HG03025 (cell line): ENCODE data around the gene BTBD10.

Experiments
- ATAC-seq: cut with Tn5 transposase; IDR thresholded peaks from one replicate; pipeline ENCODE4 v1.9.1; 2021; ENCODE audit warnings: mild to moderate bottlenecking, moderate library complexity; ENCODE audit not compliant: unreplicated experiment, low FRiP score

BTBD10 gene

DNA sequence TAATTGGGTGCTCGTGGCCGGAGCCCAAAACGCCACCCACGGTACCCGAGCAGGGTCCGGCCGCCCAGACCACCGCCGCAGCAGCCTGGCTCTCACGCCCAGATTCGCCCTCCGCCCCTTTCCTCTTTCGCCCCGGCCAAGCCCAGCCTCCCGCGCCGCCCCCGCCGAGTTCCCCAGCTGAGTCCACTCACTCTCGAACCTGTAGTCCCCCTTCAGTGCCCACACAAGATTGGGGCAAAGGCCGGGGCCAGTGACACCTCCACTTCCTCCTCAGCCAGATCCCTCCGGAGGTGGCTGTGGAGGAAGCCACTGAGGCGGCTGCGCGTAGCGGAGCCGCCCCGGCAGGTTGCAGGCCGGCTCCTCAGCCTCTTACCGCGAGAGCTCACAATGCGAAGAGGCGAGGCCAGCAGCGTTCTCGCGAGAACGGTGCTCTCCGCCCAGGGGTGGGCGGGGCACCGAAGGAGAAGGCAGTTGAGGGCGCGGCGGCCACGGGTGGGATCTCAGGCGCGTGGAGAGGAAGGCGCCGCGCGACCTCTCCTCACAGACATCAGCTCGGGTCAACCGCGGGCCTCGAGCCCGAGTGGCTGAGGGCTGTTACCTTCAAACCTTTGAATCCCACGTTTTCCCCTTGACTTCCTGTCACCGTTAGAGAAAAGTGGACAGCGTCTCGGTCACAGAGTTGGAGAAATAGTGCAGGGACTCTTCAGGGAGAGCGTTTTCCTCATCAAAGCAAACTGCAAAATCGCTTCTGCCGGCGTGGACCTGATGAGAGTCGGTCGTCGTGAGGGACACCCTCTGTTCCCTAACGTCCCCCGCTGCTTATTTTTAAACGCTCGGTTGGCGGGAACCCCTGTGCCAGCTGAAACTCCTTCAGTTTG is at the start of gene BTBD10:
TSS of gene BTBD10 (minus strand) at position 322 of the 878 bp plus-strand sequence. CDS start 18,098 bp downstream, outside the sequence.
- ATAC-seq = peak; percentile 93

DNA sequence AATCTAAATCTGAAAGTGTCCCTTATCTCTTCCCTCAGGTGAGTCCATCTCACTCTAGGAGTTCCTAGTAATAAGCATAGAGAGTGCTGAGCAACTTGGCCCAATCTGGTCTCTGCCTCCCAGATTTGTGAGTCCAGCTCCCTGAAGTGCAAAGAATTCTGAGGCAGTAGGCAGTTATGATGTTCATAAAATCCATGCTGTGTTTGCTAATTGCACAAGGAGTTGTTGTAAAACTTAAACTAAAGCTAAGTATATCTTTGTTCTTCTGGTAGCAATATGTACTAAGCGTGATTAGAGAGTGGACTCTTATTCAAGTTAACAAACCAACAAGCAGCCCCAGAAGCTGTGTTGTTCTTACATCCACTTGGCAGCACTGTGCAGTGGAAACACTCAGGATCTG is 40.4 kb upstream of the BTBD10 start:
- no peak for ATAC-seq

DNA sequence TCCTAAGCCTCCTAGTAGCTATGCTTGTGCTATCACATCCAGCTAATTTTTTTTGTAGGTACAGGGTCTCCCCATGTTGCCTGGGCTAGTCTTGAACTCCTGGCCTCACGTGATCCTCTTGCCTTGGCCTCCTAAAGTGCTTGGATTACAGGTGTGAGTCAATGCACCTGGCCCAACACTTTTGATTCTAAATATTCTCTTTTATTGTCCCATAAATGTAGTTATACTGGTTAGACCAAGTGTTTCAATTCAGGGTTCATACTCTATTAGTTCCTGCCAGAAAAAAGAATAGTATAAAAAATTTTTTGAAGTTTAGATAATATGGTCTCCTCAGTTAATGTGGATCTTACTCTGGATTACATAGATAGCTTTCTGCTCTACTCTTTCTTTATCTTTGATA is 39.5 kb upstream of the BTBD10 start:
- no peak for ATAC-seq

DNA sequence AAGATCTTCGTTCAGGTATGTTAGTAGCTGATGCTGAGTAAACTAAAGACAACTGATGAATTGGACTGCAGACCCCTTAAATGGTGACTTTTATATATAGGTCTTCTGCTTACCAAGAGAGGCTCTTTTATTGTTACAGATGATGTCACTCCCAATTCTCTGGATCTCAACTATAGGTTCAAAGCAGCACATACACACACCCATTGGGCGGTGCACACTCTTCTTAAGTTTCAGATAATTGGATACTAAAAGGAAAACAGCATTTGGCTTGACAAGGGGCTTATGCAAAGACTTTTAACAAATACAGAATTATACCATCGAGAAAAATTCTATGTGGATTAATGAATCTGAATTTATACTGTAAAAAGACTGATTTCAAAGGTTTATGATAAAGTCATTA is 32.9 kb upstream of the BTBD10 start, which contains the start of gene PTH:
TSS of gene PTH (minus strand) at position 69 of the 400 bp plus-strand sequence. CDS start 3,142 bp downstream, outside the sequence.
- ATAC-seq = no peak

DNA sequence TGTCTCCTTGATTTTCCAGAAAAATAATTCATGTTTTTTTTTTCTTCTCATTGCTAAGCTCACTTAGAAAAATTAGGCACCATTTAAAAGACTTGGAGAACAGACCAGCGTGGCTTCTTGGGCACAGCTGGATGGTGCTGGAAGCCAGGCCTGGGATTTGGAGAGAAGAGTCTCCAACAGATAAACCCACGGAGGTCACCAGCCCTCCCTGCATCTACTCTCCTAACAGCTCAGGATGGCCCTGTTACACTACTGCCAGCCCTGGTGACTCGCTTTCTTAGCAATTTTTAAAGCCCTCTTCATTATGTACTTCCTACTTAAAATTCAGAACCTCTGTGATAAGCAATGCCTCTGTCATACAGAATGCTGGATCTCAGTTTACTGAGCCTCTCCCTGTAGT is 31.0 kb upstream of the BTBD10 start:
- no peak for ATAC-seq

DNA sequence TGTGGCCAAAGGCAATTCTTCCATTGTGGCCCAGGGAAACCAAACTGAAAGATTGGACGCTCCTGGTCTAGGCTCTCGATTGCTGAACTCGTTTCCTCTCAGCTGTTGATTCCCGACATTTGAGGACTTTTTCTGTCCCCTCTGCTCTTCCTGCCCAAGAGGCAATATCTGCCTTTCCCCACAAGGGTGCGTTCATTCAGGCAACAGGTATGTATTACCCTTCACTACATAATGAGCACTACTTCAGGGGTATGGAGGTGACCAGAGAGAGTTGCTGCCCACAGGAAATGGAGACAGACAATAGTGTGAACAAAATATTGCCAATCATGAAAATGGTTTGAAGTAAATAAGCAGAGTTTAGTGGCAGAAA is 24.6 kb upstream of the BTBD10 start:
- peak; percentile 63 for ATAC-seq

DNA sequence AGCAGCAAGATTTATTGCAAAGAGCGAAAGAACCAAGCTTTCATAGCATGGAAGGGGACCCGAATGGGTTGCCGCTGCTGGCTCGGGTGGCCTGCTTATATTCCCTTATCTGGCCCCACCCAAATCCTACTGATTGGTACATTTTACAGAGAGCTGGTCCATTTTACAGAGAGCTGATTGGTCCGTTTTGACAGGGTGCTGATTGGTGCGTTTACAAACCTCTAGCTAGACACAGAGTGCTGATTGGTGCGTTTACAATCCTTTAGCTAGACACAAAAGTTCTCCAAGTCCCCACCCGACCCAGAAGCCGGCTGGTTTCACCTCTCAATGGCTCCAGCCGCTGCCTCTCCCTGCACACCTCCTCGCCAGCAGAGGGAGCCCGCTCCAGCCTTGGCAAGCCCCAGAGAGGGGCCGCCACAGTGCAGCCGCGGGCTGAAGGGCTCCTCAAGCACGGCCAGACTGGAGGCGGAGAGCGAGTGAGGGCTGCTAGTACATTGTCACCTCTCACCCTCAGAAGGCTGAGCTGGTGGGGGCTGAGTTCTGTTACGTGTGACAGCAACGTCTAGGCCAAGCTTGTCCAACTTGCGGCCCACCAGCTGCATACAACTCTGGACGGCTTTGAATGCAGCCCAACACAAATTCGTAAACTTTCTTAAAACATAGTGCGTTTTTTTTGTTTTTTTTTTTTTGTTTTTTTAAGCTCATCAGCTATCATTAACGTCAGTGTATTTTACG is 24.1 kb upstream of the BTBD10 start:
- ATAC-seq = no peak

DNA sequence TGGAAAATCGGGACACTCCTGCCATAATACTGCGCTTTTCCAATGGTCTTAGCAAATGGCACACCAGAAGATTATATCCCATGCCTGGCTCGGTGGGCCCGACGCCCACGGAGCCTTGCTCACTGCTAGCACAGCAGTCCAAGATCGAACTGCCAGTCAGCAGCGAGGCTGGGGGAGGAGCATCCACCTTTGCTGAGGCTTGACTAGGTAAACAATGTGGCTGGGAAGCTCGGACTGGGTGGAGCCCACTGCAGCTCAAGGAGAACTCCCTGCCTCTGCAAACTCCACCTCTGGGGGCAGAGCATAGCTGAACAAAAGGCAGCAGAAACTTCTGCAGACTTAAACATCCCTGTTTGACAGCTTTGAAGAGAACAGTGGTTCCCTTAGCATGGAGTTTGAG is 17.2 kb upstream of the BTBD10 start:
- ATAC-seq = no peak

DNA sequence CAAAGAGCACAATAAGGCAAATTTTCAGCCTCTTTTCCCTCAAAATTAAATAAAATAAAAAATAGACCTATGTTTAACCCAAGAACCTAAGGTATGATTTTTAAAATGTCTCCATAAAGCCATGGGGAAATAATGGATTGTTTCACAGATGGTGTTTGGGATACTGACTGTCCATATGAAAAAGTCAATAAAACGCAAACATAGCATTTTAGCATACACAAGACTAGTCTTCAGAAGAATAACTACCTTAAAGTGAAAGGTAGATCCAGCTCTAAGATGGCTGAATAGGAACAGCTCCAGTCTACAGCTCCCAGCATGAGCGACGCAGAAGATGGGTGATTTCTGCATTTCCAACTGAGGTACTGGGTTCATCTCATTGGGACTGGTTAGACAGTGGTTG is 16.7 kb upstream of the BTBD10 start:
- no peak for ATAC-seq

DNA sequence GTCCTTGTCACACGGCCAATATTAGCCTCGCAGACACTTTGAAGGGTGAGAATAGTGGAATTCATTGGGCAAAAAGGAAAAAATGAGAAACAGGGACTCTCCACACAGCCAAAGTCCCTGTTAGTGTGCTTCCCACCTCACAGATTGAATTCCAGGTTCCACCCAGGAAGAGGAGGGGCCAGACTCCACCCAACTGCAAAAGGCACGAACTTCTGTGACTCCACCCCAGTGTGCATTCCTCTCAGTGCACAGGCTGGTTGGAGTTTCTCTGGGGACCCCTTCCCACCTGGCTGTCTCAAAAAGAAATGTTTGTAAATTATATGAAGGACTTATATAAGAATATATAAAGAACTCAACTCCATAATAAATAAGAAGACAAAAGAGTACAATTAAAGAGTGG is 12.1 kb upstream of the BTBD10 start:
- ATAC-seq = no peak

DNA sequence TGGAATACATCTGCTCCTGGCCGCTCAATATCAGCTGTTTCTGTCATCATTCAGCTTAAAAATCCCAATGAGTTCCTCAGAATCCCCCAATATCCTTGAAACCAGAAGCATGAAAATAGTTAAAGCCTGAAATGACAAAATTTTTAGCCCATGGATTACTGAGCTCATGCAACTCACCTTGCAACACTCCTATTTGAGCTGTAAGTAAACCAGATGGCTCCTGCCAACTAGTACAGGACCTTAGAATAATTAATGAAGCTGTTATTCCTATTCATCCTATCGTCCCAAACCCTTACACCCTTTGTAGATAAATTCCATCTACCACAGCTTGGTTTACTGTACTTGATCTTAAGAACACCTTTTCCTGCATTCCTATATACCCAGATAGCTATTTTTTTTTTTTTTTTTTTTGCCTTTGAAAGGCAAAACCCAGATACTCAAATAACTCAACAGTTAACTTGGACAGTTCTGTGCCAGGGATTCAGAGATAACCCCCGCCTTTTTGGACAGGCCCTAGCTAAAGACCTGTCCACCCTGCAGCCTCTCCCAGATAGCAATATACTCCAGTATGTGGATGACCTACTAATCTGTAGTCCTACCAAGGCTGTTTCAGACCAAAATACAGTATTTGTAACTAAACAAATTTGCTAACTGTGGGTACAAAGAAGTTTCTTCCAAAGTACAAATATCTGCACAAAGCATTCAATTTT is 10.1 kb upstream of the BTBD10 start:
- no peak for ATAC-seq

DNA sequence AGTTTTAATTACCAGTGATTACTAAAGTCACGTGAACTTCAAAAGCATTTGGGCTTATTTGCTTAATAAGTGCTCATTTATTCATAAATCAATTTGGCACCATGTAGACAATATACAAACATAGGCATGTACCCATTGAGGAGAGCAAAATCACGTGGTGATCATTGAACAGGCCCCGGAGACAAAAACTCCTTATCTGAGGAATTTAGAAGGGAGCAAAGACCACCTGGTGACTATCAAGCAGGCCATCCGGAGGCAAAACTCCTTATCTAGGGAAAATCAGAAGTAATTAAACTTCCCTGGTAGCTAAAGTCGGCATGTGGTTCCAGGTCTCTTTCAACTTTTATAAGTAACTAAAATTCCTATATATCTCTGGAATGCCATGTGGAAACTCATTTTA is 5.7 kb upstream of the BTBD10 start:
- ATAC-seq = no peak

DNA sequence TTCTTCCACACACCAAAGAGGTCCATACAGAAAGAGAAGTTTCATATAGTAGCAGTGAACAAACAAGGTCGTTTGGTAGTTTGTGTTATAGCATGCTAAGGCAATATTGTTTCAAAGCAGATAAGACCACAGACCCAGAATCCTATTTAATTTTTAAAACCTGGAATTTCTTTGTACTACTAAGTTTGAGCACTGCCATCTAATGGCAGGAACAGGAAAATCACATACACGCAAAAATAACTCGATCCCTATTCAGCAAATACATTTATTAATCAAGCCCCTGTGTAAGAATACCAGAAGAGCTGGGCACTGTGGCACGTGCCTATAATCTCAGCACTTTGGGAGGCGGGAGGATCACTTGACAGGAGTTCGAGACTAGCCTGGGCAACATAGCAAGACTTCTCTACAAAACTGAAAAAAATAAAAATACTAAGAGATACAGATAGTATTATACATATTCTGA is 2.9 kb upstream of the BTBD10 start:
- no peak for ATAC-seq

DNA sequence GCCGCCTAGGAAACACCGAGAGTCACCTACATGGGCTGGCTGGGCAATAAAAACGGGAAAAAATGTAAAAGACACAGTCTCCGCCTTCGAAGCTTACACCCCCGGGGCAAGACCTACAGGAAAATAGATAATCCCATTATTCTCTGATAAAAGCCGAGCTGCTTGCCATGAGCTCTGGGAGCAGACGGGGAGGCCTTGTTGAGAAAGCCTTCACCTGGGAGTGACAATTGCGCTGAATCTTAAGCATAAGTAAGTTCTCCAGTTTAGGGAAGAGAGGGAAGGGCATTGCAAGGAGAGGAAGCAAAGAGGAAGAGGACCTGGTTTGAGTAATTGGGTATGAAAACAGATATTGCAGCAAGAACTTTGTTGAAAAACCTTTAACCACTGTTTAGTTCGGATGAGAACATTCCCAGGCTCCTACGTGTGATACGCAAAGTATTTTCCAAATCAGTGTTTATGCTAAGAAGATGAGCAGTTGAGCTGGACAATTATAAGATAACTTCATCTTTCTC is 813 bp upstream of the BTBD10 start:
- no peak for ATAC-seq

DNA sequence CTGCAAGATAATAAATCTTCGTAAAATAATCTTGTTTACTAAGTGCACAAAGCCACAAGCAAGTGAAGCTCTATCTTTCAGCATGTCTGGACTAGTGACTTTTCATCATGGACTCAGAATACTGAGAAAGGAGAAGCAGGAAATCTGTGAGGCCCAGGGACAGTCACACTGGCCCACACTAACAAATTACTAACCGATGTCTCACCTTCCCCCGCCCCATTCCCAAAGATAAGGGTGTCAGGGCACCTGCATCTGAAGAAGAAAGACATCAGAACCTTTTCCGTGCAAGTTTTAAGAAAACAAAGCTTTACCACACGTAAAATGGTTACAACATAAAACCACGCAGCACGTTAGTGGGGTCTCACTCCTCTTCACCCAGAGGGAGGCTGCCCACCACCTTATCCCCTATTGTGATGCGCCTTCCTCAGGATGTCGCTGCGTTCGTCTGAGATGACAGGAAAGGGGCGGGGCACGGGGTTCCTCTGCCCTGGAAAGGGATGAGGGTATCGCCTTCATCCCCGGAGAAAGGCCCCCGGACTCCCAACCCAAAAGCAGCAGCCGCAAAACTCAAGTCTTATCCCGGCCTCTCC is 616 bp downstream of the BTBD10 start:
- ATAC-seq = peak; percentile 45

DNA sequence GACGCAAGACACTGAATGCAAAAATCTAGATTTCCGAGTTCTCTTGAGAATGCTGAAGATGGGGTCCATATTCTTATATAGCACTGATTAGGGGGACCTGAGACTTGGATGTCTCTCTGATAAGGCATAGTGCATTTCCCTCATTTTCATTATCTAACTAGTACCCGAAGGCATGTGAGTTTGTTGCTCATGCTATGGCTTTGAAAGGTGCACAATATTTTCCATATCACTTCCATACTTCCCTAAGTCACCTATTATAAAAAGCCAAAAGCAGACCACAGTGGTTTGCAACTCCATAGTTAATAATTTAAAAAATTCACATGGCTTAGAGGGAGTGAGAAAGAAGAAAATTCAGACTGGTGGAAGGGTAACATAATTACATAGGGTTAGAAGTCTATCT is 1.7 kb downstream of the BTBD10 start:
- no peak for ATAC-seq

DNA sequence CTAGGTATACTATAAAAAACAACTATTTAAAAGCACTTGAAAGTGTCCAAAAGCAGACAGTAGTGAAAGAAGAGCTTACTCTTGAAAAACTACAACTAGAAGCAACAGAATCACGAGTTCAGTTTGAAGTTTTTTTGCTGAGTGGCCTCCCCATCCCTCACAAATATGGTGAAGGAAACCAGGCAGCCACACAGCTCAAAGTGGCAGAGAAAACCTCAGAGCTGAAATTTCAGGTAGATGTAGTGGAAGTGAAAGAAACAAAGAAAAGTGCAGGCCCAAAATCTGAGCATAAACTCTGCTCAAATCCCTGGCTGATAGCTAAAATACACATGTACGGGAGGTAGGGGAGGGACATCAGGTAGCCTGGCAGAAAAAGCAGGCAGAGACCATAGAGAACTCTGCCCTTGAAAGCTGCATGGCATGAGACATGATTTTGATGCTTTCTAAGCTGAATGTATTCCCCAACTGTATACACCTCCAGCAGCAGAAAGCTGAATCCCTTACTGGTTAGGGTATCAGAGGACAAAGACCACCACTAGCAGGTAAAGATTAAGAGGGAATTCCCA is 12.1 kb downstream of the BTBD10 start:
- ATAC-seq = no peak

DNA sequence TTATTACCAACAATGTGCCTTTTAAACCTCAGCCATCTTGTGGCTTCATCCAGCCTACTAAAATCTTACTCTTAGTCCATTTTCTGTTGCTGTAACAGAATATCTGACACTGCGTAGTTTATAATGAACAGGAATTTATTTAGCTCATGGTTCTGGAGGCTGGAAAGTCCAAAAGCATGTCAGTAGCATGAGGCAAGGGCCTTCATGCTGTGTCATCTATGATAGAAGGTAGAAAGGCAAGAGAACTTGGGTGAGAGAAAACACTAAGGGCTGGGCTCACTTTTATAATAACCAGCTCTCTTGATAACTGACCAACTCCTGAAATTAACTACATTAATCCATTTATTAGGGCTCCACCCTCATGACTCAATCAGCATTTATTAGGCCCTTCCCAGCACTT is 13.5 kb downstream of the BTBD10 start:
- ATAC-seq = no peak

DNA sequence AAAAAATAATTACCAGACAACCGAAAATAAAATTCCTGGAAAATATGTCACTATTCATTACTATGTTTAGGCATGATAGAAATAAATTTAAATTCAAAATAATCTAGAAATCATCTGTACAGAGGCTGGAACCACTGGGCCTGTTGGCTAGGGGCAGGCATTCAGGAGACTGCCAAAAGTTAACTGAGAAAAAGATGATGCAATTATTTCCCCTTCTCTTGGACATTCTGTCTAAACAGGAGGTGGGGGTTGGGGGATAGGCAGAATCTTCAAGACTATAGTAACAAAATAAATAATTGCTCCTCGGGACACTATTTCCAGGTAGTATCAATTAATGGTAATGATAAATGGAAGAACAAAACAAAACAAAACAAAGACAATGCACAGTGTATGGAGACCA is 14.1 kb downstream of the BTBD10 start:
- ATAC-seq = no peak

DNA sequence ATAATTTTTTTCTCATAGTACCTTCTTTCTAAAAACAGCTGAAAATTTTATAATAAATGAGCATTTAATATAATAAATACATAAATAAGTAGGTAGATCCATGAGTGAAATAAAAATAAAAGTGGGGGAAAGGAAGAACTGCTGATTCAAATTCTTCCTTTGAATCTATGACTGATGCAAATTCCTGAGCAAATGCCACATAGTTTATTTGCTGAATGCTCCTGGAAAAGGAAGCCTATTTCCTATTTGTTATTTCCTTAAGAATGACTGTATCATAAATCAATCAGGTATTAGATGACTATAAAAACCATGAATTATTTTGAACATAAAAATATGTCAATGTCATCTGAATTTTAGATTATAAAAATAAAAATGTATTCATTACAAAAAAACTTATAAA is 16.6 kb downstream of the BTBD10 start:
- ATAC-seq = no peak
